ENCODE results near the gene DDX42. TPM values are rescaled to one million over a fixed set of nuclear protein-coding genes. Genes with fewer than 3 reads are reported as not detected.

Gene DDX42
- total RNA-seq, 1 donor from 2014 or later = 123 TPM

DNA sequence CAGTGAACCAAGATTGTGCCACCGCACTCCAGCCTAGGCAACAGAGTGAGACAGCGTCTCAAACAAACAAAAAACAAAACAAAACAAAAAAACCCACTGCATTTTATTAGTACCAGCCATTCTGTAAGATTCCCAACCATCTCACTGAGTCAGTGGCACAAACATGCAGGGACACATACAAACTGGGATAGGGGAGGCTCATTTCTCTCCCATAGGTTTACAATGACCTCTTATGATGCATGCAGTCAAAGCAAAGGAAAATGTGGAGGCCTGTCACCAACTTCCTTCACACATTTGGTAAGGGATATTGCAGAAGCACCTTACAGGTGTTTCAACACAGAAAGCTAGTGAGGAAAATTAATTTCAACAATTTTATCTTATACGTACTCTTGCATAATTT, 19.9 kb upstream of the DDX42 start:
- H3K4me1 Mint-ChIP-seq (ENCODE audit: unreplicated experiment) = no peaks in the 10 kb centered on the region
- TF ChIP-seq, protein P1, sequence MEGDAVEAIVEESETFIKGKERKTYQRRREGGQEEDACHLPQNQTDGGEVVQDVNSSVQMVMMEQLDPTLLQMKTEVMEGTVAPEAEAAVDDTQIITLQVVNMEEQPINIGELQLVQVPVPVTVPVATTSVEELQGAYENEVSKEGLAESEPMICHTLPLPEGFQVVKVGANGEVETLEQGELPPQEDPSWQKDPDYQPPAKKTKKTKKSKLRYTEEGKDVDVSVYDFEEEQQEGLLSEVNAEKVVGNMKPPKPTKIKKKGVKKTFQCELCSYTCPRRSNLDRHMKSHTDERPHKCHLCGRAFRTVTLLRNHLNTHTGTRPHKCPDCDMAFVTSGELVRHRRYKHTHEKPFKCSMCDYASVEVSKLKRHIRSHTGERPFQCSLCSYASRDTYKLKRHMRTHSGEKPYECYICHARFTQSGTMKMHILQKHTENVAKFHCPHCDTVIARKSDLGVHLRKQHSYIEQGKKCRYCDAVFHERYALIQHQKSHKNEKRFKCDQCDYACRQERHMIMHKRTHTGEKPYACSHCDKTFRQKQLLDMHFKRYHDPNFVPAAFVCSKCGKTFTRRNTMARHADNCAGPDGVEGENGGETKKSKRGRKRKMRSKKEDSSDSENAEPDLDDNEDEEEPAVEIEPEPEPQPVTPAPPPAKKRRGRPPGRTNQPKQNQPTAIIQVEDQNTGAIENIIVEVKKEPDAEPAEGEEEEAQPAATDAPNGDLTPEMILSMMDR (IDR thresholded peaks at IDR 0.05) = no peak
- no peak for DNase-seq (ENCODE audit: extremely low spot score, unreplicated experiment)
- H3K27me3 Mint-ChIP-seq (ENCODE audit: unreplicated experiment) = no peaks in the 10 kb centered on the region
- H3K4me3 Mint-ChIP-seq (ENCODE audit: unreplicated experiment) = no peak overlapping the region
- H3K36me3 Mint-ChIP-seq (ENCODE audit: unreplicated experiment) = peaks cover 42% of the 10 kb centered on the region
- H3K27ac Mint-ChIP-seq (ENCODE audit: unreplicated experiment) = no peak overlapping the region
- H3K9me3 Mint-ChIP-seq (ENCODE audit: unreplicated experiment) = no peaks in the 10 kb centered on the region

DNA sequence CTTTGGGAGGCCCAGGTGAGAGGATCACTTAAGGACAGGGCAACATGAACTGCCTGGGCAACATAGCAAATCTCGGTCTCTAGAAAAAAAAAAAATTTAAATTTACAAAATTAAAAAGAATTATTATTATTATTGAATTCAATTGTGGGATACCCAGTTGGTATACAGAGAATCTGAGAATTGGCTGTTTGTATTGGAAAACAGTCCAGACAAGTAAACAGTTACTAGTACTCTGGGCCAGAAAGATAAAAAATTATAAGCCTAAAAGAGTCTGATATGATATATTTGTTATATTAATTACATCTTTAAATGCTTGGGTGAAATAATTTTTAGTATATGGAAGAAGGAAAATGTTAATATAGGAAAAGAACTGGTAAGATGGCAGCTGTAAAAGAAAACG, 15.5 kb upstream of the DDX42 start:
- no peak overlapping the region for H3K27ac Mint-ChIP-seq (ENCODE audit: unreplicated experiment)
- no peak overlapping the region for H3K4me3 Mint-ChIP-seq (ENCODE audit: unreplicated experiment)
- no peaks in the 10 kb centered on the region for H3K27me3 Mint-ChIP-seq (ENCODE audit: unreplicated experiment)
- peaks cover 43% of the 10 kb centered on the region for H3K36me3 Mint-ChIP-seq (ENCODE audit: unreplicated experiment)
- no peak for DNase-seq (ENCODE audit: extremely low spot score, unreplicated experiment)
- H3K4me1 Mint-ChIP-seq (ENCODE audit: unreplicated experiment) = no peaks in the 10 kb centered on the region
- TF ChIP-seq, protein P1 (IDR thresholded peaks at IDR 0.05) = no peak
- no peaks in the 10 kb centered on the region for H3K9me3 Mint-ChIP-seq (ENCODE audit: unreplicated experiment)

DNA sequence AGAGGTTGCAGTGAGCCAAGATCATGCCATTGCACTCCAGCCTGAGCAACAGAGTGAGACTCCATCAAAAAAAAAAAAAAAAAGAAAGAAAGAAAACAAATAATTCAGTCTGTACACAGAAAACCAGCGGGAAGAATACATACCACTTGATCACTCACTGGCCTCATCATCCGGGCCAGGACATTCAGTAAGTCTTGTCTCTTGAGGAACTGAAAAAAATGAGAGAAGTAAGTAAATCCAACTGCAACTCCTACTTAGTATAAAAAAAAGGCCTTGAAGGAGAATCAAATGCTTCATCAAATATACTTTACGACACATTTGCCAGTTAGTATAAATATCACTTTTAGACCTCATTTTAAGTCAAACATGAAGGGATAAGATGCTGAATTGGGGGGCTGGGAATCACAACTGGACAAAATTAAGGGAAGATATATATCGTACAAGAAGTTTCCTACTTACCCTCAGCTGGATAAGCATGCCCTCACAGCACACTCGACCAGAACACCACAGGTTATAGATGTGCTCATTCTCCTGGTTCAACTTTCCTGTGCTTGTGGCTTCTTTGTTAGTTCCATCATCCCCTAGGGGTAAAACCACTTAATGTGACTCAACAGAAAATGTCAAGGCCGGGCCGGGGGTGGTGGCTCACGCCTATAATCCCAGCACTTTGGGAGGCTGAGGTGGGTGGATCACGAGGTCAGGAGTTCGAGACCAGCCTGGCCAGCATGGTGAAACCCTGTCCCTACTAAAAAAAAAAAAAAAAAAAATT, 13.0 kb upstream of the DDX42 start:
- DNase-seq (ENCODE audit: extremely low spot score, unreplicated experiment) = no peak
- Mint-ChIP-seq H3K9me3 (ENCODE audit: unreplicated experiment) (no peaks in the 10 kb centered on the region), H3K27me3 (ENCODE audit: unreplicated experiment) (no peaks in the 10 kb centered on the region), H3K27ac (ENCODE audit: unreplicated experiment) (no peak overlapping the region), H3K36me3 (ENCODE audit: unreplicated experiment) (peaks cover 43% of the 10 kb centered on the region), H3K4me1 (ENCODE audit: unreplicated experiment) (no peaks in the 10 kb centered on the region), H3K4me3 (ENCODE audit: unreplicated experiment) (no peak overlapping the region)
- TF ChIP-seq, protein P1 (IDR thresholded peaks at IDR 0.05) = no peak

DNA sequence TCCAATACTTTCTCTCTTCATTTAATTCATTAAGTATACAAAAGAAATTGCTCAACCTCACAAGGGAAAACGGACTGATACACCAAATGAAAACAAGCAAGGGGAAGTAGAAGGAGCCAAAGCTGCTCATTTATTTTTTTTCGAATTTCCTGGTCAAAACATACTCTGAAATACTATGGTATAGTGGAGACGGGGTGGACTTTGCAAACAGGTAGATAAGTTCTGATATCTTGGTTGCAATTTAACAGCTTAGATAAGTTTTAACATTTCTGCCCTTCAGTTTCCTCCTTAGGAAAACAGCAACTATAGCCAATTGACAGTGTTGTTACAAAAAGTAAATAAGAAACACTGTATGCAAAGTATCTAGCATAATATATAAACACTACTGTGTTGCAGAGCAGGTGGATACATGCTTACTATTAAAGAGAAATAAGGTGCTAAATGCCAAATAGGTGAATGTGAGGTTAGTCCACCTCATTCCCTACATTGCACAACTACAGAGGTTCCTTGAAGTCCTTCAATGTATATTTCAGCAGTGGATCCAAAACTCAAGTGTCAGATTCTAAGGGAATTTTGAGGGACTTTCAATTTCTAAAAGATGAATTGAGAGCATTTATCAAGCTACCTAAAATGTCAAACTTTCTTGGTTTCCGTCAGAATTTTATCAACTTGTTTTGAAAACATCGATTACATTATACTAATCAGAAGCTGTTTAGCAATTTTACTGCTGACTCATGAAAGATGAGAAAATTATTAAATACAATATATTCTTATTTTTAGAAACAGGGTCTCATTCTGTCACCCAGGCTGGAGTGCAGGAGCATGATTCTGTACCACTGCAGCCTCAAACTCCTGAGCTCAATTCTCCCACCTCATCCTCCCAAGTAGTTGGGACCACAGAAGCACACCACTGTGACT, 11.6 kb upstream of the DDX42 start:
- no peak overlapping the region for H3K27ac Mint-ChIP-seq (ENCODE audit: unreplicated experiment)
- H3K9me3 Mint-ChIP-seq (ENCODE audit: unreplicated experiment) = no peaks in the 10 kb centered on the region
- H3K4me3 Mint-ChIP-seq (ENCODE audit: unreplicated experiment) = no peak overlapping the region
- no peaks in the 10 kb centered on the region for H3K27me3 Mint-ChIP-seq (ENCODE audit: unreplicated experiment)
- no peak for DNase-seq (ENCODE audit: extremely low spot score, unreplicated experiment)
- H3K36me3 Mint-ChIP-seq (ENCODE audit: unreplicated experiment) = peaks cover 38% of the 10 kb centered on the region
- no peaks in the 10 kb centered on the region for H3K4me1 Mint-ChIP-seq (ENCODE audit: unreplicated experiment)
- TF ChIP-seq, protein P1 (IDR thresholded peaks at IDR 0.05) = no peak

DNA sequence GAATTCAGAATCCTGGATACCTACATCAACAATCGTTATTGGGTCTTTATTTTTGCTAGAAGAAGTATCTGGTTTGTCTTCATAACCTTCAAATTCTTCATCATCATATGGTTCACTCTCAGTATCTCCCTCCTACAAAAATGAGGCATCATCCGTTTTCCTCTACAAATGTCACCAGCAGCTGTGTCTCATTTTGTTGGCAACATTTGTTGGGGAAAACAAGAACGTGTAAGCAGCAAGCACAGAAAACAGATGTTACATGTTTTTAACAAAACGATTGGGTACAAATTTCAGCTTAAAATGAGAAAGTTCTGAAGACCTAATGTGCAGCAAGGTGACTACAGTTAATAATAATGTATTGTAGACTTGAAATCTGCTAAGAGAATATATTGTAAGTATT, 9.3 kb upstream of the DDX42 start:
- no peak for DNase-seq (ENCODE audit: extremely low spot score, unreplicated experiment)
- Mint-ChIP-seq H3K36me3 (ENCODE audit: unreplicated experiment) (peaks cover 26% of the 10 kb centered on the region), H3K27ac (ENCODE audit: unreplicated experiment) (no peak overlapping the region), H3K4me1 (ENCODE audit: unreplicated experiment) (no peaks in the 10 kb centered on the region), H3K27me3 (ENCODE audit: unreplicated experiment) (no peaks in the 10 kb centered on the region), H3K4me3 (ENCODE audit: unreplicated experiment) (no peak overlapping the region), H3K9me3 (ENCODE audit: unreplicated experiment) (no peaks in the 10 kb centered on the region)
- TF ChIP-seq, protein P1 (IDR thresholded peaks at IDR 0.05) = no peak

Data from osteocyte (in vitro differentiated cells).